NCI-H2081 (cell line): Measurements from ENCODE around the gene TNIK.
"Not testable (repeated sequence)": the region's sequence is repeated elsewhere in the genome, so short reads cannot be mapped to it uniquely, and the experiment has no call there.

Source experiments
- DNase-seq, 2 experiments: peaks; one replicate each; lab custom pipeline; 2025; lab: John Stamatoyannopoulos, UW

The TNIK gene

GRCh38 chr3:171445620-171446204 is 14.5 kb downstream of the TNIK start:
- DNase-seq: no peak

- DNase-seq: no peak
Observed at GRCh38 chr3:171444001-171444690, 16.1 kb downstream of the TNIK start.

DNA sequence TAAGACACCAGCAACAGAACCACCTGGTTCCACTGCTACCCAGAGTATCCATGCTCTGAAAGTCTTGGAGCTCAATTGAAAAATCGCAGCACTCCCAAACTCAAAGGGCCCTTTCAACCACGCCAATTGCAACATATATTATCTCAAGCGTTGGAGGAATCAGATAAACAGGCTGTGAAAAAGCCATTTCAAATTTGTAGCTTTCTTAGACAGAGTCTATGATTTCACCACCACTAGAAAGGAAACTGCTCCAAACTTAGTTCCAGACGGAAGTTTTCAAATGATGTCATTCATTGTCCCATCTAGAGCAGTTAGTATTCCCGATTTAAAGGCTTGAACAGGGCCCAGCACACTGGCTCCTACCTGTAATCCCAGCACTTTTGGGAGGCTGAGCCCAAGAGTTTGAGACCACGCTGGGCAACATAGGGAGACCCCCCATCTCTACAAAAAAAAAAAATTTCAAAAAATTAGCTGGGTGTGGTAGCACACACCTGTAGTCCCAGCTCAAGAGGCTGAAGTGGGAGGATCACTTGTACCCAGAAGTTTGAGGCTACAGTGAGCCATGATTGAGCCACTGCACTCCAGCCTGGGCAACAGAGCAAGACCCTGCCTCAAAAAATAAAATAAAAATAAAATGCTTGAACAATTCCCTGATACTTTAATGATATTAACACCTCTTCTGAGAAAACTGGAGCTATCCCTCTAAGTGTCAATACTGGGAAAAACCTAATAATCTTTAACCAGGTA is 16.8 kb downstream of the TNIK start:
- no peak for DNase-seq

- no peak for DNase-seq
Observed at GRCh38 chr3:171442184-171442583, 18.0 kb downstream of the TNIK start.

DNA sequence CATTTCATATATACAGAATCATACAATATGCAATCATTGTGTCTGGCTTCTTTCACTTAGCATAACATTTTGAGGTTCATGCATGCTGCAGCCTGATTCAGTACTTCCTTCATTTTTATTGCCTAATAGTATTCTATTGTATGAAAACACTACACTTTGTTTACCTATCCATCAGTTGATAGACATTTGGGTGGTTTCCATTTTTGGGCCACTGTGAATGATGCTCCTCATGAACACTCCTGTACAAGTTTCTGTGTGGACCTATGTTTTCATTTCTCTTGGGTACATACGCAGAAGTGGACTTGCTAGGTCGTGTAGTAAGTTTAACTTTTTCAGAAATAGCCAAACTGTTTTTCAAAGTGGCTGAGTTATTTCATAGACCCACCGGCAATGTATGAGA is 18.8 kb downstream of the TNIK start:
- DNase-seq: no peak

DNA sequence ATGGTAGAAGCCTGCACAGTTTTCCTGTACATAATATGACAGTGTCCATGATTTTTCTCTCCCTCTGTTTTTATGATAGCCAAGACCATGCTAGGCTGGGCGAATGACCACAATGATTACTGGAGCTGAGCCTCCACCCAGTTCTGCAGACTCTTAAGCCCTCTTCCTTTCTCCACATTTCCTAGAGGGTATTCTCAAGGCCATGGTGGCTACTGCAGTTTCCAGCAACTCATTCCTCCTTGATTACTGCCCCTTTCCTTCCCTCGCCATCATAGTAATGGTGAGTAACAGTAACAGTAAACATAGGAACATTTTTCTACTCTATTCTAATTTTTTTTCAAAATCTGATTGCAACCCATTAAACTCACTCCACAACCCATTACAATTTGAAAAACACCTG is 20.2 kb downstream of the TNIK start:
- no peak for DNase-seq

DNA sequence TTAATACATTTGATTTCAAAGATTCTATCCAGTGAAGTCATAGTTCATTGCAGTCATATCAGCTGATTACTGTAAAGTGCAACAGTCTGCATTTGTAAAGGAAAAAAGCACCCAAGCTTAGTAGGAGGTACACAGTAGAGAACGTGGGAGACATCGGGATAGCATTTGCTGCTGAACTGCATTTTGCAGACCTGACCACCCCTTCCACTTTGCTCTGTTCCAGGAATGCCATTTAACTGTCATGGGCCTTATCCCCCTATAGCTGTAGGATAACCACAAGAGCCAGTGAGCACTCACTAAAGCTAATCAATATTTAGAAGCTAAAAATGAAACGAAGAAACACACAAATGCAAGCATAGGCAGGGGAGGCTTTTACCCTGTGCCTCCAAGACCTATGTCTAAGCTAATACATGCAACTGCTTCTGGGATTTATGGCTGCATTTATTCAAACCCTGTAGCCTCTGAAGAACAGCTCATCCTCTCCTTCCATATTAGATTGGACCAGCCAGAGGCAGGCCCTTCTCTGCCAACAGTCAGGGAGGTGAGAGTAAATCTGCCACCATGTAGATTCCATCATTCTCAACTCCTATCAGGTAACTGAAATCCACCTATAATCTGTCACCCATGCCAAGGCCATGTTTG is 23.0 kb downstream of the TNIK start:
- no peak for DNase-seq

DNA sequence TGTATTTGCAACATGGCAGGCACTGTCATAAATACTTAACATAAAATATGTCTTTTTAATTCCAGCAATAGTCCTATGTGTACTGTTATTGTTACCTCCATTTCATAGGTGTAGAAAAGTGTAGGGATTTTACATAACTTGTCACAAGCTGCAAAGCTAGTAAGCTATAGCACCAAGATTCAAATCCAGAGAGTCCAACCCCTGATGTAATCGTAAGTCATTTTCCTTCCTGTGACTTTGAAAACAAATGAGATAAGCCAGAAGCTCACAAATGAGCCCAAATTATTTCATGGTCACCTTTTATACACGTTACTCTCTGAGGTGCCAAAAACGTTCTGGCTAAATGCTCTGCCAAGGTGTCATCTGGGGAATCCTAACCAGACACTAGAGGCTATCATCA is 23.8 kb downstream of the TNIK start:
- no peak for DNase-seq

DNA sequence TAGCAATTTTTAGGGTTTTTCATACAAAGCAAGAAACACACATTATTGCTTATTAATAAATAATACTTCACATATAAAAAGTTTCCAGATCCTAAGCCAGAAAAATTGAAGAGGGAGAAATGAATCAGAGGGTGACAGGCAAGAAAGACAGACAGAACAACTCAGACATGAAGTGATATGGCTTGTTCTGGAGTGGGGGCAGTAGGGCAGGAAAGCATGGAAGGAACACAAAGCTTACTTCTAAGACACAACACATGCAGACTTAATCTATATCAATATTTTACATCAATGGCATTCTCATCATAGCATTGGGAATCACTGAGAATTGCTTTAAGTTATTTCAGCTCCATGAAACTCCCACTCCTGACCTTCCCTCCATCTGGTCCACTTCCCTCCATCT is 24.4 kb downstream of the TNIK start:
- no peak for DNase-seq

DNA sequence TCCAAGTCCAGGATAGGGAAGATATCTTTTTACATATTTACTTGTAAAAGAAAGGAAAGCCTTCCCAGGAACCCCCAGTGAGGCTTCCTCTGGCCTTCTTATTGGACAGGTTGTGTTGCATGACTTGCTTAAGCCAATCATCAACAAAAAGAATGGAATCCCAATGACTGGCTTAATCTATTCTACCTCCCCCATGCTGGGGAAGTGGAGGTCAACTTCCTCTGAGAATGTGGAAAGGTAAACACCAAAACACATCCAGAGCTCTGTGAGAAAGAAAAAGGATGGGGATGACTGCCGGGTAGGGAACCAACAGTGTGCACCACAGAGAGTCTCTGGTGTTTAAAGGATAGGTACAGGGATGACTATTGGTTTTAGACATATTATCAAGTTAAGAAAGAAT is 25.1 kb downstream of the TNIK start:
- DNase-seq: no peak

DNA sequence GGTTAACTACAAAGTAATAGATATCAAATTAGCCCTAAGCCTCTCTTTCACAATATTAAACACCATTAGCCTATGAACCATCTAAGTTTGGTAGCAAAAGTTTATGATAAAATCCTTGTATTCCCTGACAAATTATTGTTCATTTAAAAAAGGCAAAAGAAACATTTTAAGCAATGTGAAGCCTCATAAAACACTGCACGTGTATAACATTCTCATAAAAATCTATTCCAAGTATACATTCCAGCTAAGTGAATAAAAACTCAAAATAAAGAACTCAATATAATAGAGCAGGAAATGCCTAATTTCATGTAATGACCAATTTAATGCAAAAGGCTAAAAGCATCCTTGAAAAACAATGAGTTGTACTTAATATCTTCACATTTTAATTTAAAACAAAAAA is 27.7 kb downstream of the TNIK start:
- no peak for DNase-seq

GRCh38 chr3:171431550-171431949 is 28.7 kb downstream of the TNIK start:
- DNase-seq: no peak

- no peak for DNase-seq
Observed at GRCh38 chr3:171430530-171430929, 29.7 kb downstream of the TNIK start.

DNA sequence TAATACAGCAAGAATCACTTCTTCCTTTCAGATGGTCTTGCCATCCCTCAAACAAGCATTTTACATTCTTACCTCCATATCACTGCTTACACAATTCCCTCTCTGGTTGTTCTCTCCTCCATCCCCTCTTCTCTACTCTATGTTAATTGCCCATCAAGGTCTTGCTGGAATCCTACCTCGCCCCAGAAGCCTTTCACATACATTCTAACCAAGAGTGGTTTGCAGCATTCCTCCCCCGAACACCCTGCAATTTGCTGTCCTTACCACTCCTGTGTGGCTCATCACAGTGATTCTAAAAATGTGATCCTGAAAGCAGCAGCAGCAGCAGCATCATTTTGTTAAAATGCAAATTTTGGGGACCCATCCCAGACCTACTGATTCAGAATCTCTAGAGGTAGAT is 30.6 kb downstream of the TNIK start:
- no peak for DNase-seq

DNA sequence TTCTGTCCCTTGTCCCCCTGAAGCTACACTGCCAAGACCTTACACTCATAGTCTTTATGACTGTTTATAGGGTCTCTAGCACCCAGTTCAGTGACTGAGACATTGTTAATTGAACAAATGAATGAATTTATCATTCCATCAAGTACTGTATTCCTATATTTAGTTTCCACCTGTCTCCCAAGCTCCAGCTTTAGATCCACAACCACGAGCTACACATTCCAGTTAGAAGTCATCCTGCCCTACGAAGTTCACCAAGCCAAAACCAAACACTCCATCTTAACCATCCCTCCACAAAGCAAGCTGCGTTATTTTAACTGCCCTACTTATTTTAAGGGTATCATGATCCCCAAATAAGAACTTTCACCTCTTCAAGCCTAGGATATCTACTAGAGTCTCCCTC is 31.3 kb downstream of the TNIK start:
- no peak for DNase-seq

- no peak for DNase-seq
Observed at GRCh38 chr3:171428321-171428787, 31.9 kb downstream of the TNIK start.

DNA sequence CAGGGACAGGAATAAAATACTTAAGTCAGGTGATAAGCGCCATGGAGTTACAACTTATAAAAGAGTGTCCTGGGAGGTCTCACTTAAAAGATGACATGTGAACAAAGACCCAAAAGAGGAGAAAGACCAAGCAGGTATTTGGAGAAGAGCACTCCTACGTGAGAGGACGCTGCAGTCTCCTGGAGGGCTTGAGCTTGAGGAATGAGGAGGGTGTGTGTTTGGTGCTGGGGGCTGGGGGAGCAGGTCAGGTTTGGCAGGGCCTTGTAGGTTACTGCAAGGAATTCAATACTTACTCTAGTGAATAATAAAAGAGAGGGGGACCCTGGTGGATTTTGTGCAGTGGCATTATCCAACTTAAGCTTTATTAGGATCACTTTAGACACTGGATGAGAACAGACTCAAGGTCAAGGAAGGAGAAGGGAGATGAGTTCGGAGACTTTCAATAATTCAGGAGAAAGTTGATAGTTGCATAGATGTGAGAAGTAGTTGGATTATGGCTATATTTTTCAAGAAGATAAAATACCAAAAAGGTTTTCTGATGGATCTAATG is 32.4 kb downstream of the TNIK start:
- DNase-seq: no peak

DNA sequence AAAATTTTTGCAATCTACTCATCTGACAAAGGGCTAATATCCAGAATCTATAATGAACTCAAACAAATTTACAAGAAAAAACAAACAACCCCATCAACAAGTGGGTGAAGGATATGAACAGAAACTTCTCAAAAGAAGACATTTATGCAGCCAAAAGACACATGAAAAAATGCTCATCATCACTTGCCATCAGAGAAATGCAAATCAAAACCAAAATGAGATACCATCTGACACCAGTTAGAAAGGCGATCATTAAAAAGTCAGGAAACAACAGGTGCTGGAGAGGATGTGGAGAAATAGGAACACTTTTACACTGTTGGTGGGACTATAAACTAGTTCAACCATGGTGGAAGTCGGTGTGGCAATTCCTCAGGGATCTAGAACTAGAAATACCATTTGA is 36.1 kb downstream of the TNIK start:
- not testable (repeated sequence) for DNase-seq

DNA sequence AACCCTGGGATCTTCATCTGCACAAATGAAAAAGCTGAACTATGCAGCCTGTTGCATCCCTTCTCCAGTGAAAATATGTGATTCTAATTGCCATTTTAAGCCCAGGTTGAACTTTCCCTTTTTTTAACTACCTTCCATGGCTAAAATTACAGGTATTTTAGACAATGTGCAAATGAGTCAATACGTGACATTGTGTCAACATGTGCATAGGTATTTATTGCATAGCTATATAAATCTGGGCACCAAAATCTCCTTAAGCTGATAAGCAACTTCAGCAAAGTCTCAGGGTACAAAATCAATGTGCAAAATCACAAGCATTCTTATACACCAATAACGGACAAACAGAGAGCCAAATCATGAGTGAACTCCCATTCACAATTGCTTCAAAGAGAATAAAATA is 37.4 kb downstream of the TNIK start:
- not testable (repeated sequence) for DNase-seq

- DNase-seq: no peak
Observed at GRCh38 chr3:171420667-171421066, 39.5 kb downstream of the TNIK start.

GRCh38 chr3:171419457-171419856 is 40.7 kb downstream of the TNIK start:
- DNase-seq: no peak

GRCh38 chr3:171417813-171418212 is 42.4 kb downstream of the TNIK start:
- no peak for DNase-seq

GRCh38 chr3:171417137-171417536 is 43.1 kb downstream of the TNIK start:
- DNase-seq: no peak
